Left renal pelvis (tissue), 4 donors: ENCODE data around the gene GFI1B. TPM values are rescaled to one million over a fixed set of nuclear protein-coding genes. Genes with fewer than 3 reads are reported as not detected.
A peak's percentile ranks its signal among the peaks of the same experiment; 100 is the strongest.
"Not testable (repeated sequence)": the region's sequence is repeated elsewhere in the genome, so short reads cannot be mapped to it uniquely, and the experiment has no call there.

Source experiments
- DNase-seq, 4 donors: peaks; one replicate each; pipeline ENCODE4 v3.0.0-alpha.2; 2013; ENCODE audit warnings: low read depth in 4 of 4, low spot score in 3 of 4
- polyA plus RNA-seq, 4 donors: library from polyadenylated mRNA; unstranded; fragments of 120-200 nt; gene quantifications; one replicate each; pipeline ENCODE4 v1.2.1, GENCODE V29; 2013; ENCODE audit not compliant: insufficient read length in 4 of 4

GFI1B gene
- polyA plus RNA-seq, 4 donors: 0.39 to 1.3 (median 0.70) TPM

DNA sequence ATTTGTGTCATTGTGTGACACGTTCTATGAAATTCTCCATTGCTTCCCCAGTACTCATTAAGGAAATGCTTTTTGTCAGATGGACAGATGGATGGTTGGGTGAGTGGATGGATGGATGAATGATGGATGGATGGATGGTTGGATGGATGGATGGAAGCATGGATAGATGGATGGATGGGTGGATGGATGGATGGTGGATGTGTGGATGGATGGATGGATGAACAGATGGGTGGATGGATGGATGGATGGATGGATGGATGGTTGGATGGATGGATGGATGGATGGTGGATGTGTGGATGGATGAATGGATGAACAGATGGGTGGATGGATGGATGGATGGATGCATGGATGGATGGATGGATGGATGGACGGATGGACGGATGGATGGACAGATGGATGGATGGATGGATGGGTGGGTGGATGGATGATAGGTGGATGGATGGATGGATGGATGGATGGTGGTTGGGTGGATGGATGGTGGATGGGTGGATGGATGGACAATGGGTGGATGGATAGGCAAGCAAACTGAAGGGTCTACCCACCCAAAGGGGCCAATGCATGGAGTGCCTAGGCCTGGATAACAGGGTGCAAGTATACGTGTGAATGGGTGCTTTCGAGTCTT lies 28.3 kb downstream of the GFI1B start:
- no peak for DNase-seq

DNA sequence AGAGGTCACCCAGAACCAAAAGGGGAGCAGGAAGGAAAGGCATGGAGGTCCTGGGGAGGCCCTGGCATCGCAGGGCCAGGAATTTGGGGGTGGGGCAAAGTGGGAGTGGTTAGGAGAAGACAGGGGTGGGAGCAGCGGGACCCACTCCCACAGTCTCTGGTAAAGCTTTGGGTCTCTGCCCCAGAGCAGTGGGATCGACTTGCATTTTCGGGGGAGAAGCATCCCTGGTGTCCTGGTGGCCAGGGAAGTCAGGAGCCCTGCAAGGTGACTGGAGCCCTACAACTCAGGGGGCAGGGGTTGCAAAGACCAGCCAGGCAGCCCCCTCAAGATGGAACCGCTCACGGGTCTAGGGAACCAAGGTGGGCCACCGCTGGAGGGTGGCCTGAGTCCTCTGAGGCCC lies 29.9 kb downstream of the GFI1B start:
- no peak for DNase-seq

DNA sequence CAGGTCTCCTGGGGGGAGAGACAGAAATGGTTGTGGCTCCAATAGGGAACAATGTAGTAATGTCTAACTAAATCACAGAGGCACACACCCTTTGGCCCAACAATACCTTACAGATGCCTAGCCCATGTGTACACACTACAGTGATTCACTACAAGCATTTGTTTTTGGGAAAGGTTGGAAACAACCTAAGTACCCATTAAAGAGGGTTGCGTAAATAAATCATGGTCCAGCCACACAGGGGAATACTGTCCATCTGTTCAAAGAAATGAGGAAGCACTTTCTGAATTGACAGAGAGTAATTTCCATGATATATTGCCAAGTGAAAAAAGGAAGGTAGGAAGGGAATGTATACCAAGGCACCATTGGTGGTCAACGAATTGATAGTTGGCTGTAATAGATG lies 30.3 kb downstream of the GFI1B start:
- DNase-seq: no peak

DNA sequence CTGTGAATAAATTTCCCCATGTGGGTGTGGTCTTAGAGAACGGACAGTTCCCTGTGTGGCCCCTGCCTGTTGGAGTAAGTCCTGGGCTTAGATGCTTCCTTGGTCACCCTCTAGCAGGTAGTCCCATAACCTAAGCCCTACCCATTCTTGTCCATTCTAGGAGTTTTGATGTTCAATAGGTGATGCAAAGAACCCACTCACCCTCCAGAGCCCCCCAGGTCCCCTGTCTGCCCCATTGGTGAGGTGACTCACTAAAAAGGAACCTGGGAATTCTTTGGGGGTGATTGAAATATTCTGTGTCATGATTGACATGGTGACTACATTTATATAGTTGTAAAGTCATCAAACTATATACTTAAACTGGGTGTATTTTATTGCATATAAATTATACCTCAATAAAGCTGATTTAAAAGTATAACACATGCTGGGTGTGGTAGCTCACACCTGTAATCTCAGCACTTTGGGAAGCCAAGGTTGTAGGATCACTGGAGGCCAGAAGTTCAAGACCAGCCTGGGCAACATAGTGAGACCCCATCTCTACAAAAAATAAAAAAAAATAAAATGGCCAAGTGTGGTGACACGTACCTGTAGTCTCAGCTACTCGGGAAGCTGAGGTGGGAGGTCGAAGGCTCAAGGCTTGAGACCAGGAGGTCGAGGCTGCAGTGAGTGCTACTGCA lies 31.6 kb downstream of the GFI1B start:
- no peak for DNase-seq

DNA sequence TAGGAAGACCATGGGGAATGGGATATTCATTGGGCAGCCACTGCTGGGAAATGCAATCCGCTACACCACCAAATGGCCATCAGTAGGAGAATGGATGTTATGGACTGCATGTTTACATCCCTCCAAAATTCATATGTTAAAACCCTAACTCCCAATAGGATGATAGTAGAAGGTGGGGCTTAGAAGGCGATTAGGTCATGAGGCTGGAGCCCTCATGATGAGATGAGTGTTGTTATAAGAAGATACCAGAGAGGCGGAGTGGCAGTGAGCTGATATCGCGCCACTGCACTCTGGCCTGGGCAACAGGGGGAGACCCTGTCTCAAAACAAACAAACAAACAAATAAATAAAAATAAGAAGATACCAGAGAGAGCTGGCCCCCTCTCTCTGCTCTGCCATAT lies 36.2 kb downstream of the GFI1B start:
- DNase-seq: no peak

DNA sequence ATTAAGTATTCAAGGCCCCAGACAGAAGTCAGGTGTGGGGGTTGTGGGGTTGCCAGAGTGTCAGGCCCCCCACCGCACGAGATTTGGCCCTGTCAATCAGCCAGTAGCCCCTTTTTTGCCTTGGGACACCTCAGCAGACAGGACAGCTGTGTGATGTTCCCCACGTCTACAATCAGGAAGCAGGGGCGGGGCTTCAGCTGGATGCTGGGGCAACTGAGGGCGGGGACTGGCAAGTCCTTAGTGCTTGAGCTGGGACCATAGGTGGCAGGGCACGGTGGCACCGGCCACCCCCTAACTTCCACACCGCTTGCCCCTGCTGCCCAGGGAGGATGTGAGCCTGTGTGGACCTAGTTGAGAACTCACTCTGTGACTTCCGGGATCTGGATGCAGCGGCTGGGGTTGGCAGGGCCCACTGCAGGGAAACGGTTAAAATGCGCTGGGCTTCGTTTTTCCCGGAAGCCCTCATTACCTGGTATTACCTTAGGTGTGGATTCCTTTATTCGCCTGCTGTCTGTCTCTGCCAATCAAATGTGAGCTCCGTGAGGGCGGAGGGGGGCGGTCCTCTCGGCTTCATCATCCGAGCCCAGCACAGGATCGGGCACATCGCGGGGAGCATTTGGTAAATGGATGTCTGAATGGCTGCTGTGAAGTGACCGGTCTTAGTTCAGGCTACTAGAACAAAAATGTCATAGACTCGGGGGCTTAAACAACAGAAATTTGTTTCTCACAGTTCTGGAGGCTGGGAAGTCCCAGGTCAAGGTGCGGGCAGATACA lies 44.8 kb downstream of the GFI1B start:
- no peak for DNase-seq

DNA sequence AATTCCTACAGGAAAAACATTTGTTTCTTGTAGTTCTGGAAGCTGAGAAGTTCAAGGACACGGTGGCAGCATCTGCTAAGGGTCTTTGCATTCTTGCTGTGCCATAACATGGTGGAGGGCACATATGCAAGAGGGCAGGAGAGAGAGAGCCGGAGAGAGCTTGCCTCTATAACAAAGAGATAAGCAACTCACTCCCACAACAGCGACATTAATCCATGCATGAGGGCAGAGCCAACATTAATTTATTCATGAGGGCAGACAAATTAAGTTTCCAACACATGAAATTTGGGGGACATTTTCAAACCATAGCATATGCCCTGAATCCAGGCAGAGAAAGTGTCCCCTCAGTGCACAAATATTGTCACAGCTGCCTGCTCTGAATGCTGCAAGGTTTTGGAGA lies 47.9 kb downstream of the GFI1B start:
- DNase-seq: no peak

DNA sequence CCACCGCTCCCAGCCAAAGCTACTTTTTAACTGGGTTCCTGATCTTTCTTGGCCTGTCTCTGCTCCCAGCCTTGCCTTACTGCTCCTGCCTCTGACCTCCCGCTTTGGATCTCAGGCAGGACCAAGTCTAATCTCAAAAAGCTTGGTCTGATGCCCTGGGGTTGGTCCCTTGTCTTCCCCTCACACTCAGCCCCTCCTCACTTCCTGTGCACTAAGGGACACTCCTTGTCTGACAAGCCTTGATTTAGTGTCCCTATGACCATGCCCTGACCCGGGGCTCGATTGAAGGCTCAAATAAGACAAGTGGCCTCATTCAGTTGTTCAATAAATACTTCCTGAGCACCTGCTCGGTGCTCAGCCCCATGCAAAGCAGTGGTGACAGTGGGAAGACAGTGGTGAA lies 48.6 kb downstream of the GFI1B start:
- DNase-seq: no peak

DNA sequence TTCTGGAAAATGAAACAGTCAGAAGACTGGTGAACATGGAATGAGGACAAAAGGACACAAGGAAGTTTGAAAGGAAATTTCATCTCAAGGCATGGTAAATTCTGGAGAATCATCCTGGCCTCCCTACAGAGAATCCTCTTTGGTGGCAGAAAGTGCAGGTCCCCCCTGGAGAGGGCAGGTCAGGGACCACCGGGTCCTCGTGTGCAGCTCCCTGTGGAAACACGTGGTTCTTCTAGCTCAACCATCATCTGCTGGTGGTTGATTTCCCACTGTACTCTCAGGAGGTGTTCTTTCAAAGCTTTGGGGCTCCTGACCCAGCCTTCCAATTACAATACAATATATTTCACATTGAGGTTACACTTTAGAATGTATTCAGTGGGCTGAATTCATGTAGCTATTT lies 49.7 kb downstream of the GFI1B start:
- DNase-seq: no peak

DNA sequence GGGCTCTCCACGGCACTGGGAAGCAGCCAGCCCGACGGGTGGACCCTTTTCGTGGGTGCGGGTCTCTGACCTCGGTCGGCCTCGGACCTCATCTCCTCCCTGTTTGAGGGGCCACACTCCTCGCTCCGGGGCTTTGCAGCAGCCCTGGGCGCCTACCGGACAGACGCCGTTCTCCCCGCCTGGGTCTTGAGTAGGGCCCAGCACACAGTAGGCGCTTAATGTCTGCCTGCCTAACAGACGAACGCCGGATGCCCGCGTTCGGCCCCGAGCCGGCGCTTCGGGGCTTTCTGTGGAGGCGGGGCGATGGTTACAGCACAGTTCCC lies 51.5 kb downstream of the GFI1B start:
- no peak for DNase-seq

DNA sequence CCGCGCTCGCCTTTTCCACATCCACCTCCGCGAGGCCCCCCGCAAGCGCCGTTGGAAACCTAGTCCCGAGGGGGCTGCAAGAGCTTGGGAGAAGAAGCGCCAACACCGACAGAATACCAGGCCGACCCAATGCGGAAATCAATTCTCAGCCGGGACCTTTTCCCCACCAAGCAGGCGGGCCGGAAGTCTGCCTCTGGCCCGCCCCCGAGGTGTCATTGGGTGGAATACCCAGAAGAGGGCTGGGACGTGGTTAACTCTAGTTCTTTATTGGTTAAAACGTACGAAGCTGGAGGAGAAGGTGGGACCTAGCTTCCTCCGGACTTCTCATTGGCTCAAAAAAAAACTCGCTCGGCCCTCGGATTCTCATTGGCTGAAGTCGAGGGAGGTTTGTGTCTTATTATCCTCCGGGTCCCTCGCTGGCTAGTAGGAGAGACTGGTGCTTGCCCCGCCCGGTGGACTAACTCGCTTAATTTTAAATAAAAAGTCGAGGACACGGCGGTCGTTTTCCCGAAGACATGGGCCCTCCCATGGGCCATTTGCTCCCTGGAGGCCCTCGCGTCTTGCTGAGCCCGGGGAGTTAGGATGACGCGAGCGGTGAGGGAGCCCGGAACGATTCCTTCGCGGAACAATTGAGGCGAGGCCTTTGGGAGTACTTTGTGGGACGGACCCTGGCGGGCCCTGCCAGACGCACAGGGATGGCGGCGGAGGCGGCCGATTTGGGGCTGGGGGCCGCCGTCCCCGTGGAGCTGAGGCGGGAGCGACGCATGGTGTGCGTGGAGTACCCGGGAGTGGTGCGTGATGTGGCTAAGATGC lies 52.0 kb downstream of the GFI1B start, which contains the start of gene GTF3C5:
Gene GTF3C5 (plus strand): TSS at position 681 of the 813 bp plus-strand sequence. CDS start 15 bp downstream, at position 696.
- DNase-seq: peak; percentile 95 to 99 (median 98)

DNA sequence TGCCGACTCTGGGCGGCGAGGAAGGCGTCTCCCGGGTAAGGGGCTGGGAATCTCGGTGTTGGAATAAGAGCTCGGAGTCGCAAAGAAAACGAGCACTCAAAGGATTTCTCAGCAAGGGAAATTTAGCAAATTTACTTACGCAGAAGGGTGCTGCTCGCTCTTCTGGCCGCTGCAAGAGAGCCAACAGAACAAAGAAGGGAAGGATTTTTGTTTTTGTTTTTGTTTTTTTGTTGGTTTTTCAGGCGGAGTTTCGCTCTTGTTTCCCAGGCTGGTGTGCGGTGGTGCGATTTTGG lies 52.6 kb downstream of the GFI1B start:
- DNase-seq: peak in 1 of 4 donors; percentile 16

DNA sequence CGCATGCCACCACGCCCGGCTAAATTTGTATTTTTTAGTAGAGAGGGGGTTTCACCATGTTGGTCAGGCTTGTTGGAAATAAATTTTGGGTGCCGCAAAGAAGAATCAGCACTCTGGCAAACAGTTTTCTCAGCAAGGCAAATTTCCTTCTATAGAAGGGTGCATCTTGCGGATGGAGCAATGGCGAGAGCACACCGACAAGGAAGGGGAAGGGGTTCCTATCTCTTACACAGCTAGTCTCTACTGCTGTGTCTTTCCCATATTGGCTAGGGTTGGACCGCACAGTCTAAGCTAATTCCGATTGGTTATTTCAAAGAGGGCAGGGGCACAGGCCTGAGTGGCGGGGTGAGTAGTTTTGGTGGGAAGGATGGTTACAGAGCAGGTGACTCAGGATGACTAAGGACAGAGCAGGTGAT lies 53.0 kb downstream of the GFI1B start:
- DNase-seq: no peak

DNA sequence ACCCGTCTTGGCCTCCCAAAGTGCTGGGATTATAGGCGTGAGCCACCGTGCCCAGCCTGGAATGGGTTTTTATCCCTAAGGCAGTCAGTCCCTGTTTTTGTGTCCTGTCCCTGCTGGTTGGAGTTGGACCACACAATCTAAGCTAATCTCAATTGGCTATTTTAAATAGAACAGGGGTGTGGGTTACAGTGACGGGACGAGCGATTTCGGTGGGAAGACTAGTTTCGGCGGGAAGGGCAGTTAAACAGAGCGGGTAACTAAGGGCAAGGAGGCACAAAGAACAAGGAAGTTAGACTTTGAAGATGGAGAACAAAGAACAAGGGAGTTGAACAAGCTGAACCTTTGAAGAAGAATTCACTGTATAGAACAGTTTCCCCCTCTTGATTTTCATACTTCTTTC lies 53.7 kb downstream of the GFI1B start:
- no peak for DNase-seq

DNA sequence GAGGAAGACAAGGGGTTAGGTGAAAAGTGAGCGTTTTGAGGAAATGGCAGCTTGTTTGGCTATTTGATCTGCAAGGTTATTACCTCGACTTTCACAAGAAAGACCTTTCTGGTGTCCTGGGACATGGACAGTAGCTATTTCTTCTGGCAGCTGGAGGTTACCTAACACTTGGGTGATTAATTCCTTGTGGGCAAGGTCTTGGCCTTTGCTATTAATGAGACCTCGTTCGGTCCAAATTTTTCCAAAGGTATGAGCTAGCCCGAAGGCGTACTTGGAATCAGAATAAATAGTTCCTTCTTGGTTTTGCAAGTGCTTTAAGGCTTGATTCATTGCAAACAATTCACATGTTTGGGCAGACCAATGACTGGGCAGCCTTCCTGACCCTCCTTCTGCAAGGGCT lies 57.2 kb downstream of the GFI1B start:
- no peak for DNase-seq

DNA sequence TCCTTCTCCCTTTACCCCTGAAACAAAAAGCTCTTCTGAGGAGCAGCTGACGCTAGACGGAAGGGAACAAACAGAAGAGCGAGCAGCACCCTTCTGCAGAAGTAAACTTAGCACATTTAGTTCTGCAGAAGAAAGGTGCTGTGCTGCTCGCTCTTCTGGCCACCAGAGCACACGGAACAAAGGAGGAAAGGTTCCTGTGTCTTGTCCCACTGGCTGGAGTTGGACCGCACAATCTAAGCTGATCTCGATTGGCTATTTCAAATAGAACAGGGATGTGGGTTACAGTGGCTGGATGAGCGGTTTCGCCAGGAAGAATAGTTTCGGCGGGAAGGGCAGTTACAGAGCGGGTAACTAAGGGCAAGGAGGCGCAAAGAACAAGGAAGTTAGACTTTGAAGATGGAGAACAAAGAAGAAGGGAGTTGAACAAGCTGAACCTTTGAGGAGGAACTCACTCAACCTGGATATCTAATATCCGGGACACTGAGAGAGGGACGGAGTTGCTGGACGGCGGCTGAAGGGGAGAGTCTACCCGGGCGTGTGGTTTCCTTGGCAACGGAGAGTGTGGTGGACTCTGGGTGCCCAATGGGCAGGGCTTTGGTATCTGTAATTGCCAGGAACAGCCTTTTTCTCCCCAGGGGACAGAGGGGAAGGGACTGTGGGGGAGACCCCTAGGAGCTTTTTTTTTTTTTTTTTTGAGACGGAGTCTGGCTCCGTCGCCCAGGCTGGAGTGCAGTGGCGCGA lies 59.5 kb downstream of the GFI1B start:
- no peak for DNase-seq

DNA sequence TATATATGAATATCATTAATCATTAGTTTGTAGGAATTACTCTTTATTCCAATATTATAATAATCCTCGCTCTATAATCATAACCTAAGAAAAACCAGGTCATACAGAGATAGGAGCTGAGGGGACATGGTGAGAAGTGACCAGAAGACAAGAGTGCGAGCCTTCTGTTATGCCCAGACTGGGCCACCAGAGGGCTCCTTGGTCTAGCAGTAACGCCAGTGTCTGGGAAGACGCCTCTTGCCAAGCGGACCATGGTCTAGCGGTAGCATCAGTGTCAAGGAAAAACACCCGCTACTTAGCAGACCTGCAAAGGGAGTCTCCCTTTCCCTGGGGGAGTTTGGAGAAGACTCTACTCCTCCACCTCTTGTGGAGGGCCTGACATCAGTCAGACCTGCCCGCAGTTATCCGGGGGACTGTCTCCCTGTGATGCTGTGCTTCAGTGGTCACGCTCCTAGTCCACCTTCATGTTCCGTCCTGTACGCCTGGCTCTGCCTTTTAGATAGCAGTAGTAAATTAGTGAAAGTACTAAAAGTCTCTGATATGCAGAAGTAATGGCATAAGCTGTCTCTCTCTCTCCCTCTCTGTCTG lies 62.5 kb downstream of the GFI1B start:
- DNase-seq: not testable (repeated sequence)
